ENCODE results near the gene TTC12.
A peak's percentile ranks its signal among the peaks of the same experiment; 100 is the strongest.

The TTC12 gene

GRCh38 chr11:113329725-113330124, 15.3 kb downstream of the TTC12 start:
- no peak for DNase-seq (ENCODE audit: low read depth, low spot score)

DNA sequence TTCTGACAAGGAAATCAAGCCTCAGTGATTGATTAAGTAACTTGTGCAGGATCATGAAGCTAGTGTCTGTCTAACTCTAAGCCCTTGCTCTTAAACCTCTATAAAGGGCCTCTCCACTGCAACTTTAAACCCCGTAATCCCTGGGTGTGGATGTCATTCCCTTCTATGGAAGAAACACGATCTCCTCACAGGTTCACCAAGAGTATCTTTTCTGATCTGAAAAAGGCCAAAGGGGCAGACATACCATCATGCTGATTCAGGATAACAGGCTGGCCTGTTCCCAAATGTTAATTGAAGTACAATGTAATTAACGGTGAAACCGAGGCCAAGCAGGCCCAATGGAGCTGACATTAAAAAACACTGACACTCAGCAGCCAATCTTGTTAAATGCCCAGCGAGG, 17.1 kb downstream of the TTC12 start:
- no peak for DNase-seq (ENCODE audit: low read depth, low spot score)

GRCh38 chr11:113332023-113332422, 17.6 kb downstream of the TTC12 start:
- no peak for DNase-seq (ENCODE audit: low read depth, low spot score)

DNA sequence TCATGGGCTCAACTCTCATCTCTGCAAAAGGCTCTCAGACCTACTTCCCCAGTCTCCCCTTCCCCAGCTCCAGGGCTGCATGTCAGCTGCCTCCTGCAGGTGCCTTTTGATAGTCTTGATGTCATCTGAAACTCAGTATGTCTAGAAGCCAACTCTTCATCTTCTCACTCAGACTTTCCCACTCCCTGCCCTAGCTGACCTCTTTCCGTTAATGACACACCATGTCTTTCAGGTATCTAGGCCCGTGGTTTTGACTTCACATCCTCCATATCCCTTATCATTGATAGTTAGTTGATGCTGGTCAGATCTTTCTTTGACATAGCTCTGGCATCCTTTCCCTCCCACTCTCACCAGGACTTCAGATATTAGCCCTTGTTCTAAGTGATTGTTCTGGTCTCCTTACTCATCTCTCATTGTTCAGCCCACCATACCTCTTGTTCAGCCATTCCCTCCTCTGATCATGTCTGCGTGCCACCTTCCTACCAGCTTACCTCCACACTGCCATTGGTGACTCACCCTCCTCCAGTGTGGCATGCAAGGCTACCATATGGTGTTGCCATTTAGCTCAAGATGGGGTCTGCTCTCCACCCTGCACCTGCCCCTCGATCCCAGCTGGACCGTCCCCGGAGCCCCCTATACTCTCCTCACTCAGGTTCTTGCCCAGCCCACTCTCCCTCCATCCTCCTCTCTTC, 18.4 kb downstream of the TTC12 start:
- no peak for DNase-seq (ENCODE audit: low read depth, low spot score)

DNA sequence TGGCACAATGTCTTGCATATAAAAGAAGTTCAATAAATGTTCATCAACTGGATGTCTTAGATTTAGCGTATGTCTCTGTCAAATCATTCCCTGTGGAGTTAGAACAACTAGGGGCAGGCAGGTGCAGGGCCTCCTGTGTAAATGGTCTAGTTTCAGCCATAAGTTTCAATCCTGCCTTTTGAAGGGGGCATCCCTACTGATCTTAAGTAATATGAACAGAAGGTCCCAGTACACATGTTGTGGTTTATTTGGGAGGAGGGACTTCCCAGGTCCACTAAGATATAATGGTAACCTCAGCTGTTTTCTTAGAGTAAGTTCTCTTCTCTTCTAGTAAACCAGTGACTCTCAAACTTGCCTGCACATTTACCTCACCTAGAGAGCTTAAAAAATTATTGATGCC, 19.8 kb downstream of the TTC12 start:
- no peak for DNase-seq (ENCODE audit: low read depth, low spot score)

DNA sequence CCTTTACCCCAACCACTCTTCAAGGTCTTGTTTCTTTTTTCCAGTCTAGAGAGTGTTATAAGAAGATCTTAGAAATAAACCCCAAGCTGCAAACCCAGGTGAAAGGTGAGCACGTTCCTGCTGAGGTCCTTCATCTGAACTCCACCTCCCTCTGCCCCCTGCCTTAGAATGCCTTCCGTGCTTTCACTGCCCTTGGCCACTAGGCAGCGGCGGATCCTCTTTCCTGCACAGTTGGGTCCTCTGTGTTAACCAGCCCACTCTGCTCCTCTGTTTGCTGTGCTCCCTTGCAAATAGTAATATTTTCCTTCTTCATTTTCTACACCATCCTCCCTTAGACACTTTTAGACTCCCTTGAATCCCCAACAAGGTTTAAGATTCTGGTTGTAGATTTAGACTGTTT, 24.3 kb downstream of the TTC12 start:
- no peak for DNase-seq (ENCODE audit: low read depth, low spot score)

- no peak for DNase-seq (ENCODE audit: low read depth, low spot score)
Observed at GRCh38 chr11:113339929-113340589, 25.7 kb downstream of the TTC12 start.

GRCh38 chr11:113341388-113342165, 27.2 kb downstream of the TTC12 start:
- DNase-seq (ENCODE audit: low read depth, low spot score): no peak

GRCh38 chr11:113345978-113346377, 31.6 kb downstream of the TTC12 start:
- peak; percentile 28 for DNase-seq (ENCODE audit: low read depth, low spot score)

- DNase-seq (ENCODE audit: low read depth, low spot score): no peak
Observed at GRCh38 chr11:113349528-113349927, 35.1 kb downstream of the TTC12 start.

- DNase-seq (ENCODE audit: low read depth, low spot score): no peak
Observed at GRCh38 chr11:113350336-113351067, 36.1 kb downstream of the TTC12 start.

DNA sequence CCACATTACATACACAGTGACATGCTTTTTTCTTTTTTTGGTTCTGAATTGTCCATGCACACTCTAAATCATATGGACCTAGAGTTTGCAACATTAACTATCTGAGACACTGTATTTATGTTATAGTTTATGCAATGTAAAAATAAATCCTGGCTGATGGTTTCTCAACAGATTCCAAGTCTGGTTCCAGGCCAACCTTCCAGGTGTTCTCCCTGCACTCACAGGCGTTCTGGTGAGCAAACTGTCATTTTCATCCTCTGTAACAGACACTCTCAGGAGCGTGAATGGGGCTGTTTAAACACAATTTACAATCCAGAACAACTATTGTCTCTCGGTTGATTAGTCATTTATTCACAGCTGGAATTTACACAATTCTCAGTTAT, 36.7 kb downstream of the TTC12 start:
- no peak for DNase-seq (ENCODE audit: low read depth, low spot score)

GRCh38 chr11:113351480-113351879, 37.1 kb downstream of the TTC12 start:
- DNase-seq (ENCODE audit: low read depth, low spot score): no peak

GRCh38 chr11:113356203-113356602, 41.8 kb downstream of the TTC12 start:
- no peak for DNase-seq (ENCODE audit: low read depth, low spot score)

DNA sequence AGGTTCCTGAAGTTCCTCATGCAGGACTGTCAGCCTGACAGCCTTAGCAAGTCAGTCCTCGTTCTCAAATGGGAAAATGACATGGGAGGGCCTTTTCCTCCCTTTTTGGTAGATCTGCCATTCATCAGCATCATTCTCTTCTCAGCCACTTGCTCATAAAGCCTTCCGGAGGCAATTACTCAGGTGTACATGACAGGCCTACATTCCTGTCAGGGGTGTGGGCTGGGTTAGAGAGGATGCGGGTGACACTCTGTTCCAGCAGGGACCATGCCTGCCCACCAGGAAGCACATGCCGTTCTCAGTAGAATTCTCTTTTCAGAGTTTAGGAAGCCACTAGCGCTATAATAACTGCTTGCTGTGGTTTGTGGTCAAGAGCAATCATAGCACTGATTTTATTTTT, 49.0 kb downstream of the TTC12 start:
- DNase-seq (ENCODE audit: low read depth, low spot score): no peak

DNA sequence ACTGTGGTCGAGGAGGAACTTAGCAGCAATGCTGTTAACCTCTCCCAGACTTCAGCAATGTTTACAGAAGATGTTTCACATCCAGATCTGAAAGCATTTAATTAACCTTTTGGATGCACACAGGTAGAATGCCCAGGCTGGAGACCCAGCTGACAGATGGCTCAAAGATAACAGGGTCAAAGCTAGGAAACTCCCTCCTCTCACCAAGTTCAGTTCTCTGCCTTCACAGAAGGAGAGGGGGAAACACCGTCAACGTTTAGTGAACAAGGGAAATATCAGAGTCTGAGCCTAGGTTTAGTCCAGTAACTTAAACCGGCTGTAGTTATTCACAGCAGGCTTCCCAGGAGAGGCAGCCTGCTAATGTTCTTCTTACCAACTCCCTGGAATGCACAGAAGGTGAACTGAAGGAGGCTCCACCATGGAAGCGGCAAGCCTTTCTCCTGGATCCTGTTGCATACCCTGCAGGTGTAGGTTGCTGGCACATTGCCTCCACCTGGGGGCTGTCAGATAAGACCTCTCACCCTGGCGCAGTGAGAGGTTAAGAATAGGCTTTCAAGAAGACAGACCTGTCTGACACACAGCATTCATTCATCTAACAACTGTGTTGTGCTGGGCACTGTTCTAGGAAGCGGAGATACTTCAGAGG, 49.7 kb downstream of the TTC12 start:
- DNase-seq (ENCODE audit: low read depth, low spot score): no peak

DNA sequence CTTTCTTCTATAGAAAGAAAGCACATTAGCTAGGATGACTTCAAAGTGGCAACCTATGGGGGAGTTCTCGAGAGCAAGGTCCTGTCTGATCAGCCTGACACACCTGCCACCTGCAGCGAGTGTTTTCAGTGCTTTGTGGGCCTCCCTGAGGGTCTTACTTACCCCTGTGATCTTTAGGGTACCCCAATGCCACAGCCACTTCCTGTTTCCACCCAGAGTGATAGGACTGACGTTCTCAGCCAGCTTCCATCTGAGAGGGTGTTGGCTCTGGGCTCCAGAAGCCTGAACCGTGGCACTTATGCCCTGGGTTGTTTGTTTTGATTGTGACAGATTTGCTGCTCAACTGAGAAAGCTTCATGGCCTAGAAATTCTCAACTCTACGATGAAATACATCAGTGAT, 51.5 kb downstream of the TTC12 start:
- no peak for DNase-seq (ENCODE audit: low read depth, low spot score)

DNA sequence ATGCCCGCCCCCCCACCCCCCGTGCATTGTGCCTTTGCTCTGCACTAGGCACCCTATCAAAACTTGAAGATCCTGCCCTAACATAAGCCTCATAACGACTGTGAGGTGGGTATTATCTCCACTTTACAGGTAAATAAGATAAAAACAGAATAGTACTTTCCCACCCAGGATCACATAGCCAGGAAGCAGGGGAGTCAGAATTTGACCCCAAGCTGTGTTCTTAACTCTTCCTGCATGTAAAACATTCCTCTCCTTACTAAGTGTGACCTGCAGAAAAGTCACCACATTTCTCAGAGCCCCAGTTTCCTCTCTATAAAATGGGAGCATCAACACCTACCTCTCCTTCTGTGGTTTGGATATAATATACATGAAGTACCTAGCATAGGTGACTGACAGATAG, 55.0 kb downstream of the TTC12 start:
- no peak for DNase-seq (ENCODE audit: low read depth, low spot score)

DNA sequence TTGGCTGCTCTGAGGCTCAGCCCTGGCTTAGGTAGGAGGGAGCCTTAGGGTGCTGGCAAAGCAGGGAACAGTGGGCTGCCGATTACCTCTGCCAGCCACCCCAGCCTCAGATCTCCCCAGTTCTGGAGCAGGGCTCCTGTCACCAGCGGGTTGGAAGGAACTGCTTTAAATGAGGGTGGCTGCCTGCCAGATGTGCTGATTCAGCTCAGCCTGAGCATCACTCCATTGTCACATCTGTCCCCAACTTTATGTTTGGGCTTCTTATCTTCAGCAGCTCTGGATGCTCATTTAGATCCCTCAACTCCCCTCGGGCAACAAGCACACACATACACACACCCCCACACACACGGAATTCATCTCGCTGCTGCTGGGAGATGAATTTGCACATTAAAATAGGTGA, 56.3 kb downstream of the TTC12 start:
- no peak for DNase-seq (ENCODE audit: low read depth, low spot score)

- no peak for DNase-seq (ENCODE audit: low read depth, low spot score)
Observed at GRCh38 chr11:113372309-113372708, 57.9 kb downstream of the TTC12 start.

- DNase-seq (ENCODE audit: low read depth, low spot score): peak; percentile 47
Observed at GRCh38 chr11:113373306-113373705, 58.9 kb downstream of the TTC12 start.

All from astrocyte of the hippocampus (primary cell).